CD1c-positive myeloid dendritic cell (primary cell): ENCODE results near the gene TM4SF5.

ENCODE experiments used
- DNase-seq: peaks from one replicate; pipeline ENCODE4 v3.0.0-alpha.2; 2016; ENCODE audit errors: extremely low spot score

The TM4SF5 gene

DNA sequence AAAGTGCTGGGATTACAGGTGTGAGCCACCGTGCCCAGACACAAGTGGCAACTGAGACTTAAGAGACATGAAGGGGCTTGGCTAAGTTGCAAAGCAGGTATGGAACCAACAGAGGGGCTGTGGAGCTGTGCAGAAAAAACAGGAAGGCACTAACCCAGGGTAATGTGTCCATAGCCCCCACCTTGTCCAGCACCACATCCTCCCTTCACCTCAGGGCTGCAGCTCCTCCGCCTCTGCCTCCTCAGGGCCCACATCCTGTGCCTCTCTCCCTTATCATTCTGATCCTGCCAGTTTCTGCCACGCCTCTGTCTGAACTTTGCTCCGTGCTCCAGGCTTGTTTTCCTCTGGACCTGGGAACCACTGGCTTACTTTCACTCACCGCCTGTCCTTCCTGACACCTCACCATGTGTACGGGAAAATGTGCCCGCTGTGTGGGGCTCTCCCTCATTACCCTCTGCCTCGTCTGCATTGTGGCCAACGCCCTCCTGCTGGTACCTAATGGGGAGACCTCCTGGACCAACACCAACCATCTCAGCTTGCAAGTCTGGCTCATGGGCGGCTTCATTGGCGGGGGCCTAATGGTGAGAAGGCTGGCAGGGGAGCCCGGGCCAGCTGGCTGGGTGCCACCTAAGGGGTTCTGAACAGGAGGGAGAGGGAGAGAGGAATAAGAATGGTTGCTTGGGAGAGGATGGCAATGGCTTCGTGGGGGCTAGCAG lies at the start of gene TM4SF5:
Gene TM4SF5, plus strand, starts transcription at position 368 of the 716 bp plus-strand sequence. Its CDS starts 37 bp downstream, at position 405.
- DNase-seq, result no peak

DNA sequence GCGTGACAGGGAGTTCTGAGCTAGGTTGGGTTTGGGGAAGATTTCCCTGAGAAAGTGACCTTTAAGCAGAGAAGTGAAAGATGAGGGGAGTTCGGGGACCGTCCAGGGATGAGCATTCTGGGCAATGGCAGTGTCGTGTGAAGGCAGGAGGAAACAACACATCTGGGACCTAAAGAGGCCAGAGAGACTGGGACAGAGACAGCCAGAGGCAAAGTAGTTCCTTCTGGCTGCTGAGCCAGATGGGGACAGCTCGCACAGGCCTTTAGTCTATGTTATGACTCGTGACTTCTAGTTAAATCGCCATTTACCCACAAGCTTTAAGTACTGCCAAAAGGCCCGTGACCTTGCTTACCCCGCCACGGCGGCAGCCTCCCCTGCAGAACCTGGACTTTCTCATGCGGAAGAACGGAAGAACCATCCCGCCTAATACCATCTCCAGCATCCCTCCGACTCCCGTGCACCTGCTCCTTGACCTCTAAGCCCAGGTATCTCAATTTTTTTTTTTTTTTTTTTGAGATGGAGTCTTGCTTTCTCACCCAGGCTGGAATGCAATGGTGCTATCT lies 48.9 kb upstream of the TM4SF5 start:
- DNase-seq, result peak; percentile 69

GRCh38 chr17:4724650-4725049 lies 47.0 kb upstream of the TM4SF5 start:
- peak; percentile 73 for DNase-seq

DNA sequence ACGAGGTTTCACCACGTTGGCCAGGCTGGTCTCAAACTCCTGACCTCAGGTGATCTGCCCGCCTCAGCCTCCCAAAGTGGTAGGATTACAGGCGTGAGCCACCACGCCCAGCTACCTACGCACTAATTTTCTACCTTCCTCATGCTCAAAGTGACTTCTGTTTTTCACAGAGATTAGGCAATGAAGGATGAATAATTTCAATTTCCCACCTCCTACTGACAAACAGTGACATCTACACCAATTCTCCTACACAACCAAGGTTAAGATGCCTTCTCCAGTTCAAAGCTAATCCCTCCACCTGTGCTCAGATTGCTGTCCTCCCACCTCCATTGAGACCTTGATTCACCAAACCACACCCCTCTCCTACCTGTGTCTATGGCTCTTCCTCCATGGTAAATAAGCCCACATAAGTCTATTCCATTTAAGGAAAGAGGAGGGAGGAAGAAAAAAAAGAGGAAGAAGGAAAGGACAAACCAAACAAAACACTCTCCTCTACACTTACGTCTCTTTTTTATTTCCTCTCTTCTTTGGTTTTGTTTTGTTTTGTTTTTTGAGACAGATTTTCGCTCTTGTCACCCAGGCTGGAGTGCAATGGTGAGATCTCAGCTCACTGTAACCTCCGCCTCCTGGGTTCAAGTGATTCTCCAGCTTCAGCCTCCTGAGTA lies 45.9 kb upstream of the TM4SF5 start:
- DNase-seq, result peak; percentile 94

- DNase-seq, result peak; percentile 58
Measured at GRCh38 chr17:4728124-4728523, 43.6 kb upstream of the TM4SF5 start.

DNA sequence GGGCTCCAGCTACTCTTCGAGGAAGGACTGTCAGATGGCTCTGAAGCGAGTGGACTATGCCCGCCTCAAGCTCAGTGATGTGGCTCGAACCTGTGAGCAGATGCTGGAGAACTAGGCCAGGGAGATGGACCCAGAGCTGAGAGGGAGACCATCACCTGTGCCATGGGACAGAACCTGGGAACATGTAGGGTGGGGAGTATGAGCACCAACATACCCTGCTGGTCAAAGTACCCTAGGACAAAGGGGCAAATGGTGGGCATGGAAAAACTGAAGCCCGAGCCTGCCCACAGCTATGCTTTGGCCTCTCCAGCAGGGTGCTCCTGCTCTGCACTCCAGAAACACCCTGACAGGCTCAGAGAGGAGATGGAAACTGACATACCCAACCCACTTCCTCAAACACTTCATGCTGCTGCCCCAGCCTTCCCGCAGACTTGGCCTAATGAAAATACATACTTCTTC lies 38.6 kb upstream of the TM4SF5 start:
- peak; percentile 90 for DNase-seq

DNA sequence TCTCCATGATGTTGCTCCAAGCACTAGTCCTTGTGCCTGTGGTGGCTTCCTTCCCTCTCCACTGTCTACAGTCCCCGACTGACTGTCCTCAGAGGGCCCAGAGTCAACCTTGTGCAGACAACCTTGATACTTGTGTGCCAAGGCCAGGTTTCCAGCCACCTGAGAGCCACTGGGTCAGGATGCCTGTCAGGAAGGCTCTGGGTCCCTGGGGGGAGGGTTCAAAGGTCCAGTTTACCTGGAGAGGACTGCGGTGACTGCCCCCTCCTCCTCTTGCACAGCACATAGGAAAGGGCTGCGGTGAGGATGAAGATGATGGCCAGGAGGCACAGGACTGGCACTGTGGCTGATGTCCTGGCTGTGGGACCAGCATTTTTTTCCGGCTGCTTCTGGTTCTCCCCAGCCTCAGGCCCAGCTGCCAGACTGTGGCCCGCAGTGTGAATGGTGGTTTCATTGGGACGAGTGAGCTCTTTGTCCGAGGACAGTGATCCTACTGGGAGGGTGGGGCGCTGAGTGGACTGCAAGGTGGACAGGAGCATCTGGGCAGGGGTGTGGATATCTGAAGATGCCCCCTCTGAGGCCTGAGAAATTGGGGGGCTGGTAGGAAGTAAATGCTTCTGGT lies 36.7 kb upstream of the TM4SF5 start:
- no peak for DNase-seq

GRCh38 chr17:4735876-4736651 lies 35.6 kb upstream of the TM4SF5 start:
- DNase-seq, result peak; percentile 94

- peak; percentile 58 for DNase-seq
Measured at GRCh38 chr17:4738136-4739121, 33.3 kb upstream of the TM4SF5 start.

- DNase-seq, result peak; percentile 90
Measured at GRCh38 chr17:4739122-4740024, 32.3 kb upstream of the TM4SF5 start, which contains the start of the genes CXCL16 and ZMYND15. Gene CXCL16, minus strand, starts transcription at chr17:4739928. Its CDS starts 589 bp downstream, at chr17:4739339. Gene ZMYND15, plus strand, starts transcription at chr17:4739833. Its CDS starts 716 bp downstream, at chr17:4740549.

DNA sequence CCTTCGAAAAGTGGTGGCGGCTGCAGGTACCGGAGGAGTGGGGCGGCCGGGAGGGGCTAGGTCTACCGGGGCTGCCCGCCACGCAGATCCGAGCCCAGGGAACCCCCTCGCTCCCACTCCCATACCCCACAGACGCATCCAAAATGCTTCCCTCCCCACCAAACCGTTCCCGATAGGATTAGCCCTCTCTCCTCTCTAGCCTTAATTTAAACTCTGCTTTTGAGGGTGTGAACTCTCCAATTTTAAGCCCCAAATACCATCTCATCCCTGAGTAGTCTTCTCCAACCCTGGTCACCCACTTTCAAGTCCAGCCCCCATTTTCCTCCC lies 31.7 kb upstream of the TM4SF5 start:
- DNase-seq, result no peak

- no peak for DNase-seq
Measured at GRCh38 chr17:4740584-4740983, 31.1 kb upstream of the TM4SF5 start.

DNA sequence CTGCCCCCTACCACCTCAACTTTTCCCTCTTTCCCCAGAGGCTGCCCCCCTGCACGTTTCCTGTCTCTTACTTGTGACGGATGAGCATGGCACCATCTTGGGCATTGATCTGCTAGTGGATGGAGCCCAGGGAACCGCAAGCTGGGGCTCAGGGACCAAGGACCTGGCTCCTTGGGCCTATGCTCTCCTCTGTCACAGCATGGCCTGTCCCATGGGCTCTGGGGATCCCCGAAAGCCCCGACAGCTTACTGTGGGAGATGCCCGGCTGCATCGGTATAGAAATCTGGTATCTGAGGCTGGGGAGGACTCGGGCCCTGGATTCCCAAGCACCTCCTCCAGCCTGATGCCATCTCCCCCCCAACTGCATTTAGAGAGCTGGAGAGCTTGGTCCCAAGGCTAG lies 30.1 kb upstream of the TM4SF5 start:
- no peak for DNase-seq

DNA sequence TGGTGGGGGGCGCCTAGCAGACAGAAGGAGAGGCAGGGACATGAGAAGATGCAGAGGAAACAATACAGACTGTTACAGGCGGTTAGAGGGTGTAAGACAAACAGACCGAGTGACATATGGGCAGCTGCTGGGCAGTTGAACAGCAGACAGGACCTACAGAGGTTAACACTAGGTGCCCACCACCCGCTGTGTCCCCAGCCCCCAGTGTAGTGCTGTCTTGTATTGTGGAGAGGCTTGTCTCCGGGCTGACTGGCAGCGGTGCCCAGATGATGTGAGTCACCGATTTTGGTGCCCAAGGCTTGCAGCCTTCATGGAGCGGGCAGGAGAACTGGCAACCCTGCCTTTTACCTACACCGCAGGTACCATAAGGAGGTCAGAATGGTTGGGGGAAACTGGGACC lies 29.6 kb upstream of the TM4SF5 start:
- no peak for DNase-seq

DNA sequence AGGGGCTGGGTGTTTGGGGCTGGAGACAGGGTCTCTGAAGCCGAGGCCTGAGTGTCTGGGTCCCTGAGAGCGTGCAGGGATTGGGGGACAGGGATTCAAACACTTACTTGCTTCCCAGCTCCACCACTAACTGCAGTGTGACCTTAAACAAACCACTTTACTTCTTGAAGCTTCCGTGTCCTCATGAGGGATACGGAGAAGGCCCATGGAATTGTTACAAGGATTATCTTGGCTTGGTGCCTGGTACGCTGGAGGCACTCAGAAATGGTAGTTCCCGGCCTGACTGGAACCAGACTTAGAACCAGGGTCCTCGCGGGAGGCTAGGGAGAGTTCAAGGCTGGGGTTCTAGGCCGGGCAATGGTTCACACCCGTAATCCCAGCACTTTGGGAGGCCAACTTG lies 29.1 kb upstream of the TM4SF5 start:
- no peak for DNase-seq

DNA sequence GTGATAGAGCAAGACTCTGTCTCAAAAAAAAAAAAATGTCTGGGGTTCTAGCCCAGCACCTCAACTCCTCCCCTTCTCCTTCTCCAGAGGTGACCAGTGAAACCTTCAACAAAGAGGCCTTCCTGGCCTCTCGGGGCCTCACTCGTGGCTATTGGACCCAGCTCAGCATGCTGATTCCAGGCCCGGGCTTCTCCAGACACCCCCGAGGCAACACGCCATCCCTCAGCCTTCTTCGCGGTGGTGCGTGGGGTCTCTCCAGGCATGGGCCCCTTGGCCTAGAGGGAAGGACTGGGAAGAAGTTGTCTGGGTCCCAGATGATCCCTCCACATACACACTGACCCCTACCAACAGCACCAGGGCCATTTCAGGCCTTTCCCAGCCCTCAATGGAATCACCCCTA lies 28.5 kb upstream of the TM4SF5 start:
- no peak for DNase-seq

DNA sequence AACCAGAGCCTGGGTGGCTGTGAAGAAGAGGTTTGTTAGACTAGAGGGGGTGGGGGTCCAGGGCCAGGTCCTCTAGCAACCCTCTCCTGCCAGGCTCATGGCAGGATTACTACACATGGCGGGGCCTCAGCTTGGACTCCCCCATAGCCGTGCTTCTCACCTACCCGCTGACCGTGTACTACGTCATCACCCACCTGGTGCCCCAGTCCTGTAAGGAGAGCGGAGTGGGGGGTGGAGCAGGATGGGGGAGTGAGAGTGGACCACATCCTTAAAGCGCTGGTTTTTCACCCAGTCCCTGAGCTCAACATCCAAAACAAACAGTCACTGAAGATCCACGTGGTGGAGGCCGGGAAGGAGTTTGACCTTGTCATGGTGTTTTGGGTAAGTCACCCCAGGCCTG lies 27.8 kb upstream of the TM4SF5 start:
- no peak for DNase-seq

DNA sequence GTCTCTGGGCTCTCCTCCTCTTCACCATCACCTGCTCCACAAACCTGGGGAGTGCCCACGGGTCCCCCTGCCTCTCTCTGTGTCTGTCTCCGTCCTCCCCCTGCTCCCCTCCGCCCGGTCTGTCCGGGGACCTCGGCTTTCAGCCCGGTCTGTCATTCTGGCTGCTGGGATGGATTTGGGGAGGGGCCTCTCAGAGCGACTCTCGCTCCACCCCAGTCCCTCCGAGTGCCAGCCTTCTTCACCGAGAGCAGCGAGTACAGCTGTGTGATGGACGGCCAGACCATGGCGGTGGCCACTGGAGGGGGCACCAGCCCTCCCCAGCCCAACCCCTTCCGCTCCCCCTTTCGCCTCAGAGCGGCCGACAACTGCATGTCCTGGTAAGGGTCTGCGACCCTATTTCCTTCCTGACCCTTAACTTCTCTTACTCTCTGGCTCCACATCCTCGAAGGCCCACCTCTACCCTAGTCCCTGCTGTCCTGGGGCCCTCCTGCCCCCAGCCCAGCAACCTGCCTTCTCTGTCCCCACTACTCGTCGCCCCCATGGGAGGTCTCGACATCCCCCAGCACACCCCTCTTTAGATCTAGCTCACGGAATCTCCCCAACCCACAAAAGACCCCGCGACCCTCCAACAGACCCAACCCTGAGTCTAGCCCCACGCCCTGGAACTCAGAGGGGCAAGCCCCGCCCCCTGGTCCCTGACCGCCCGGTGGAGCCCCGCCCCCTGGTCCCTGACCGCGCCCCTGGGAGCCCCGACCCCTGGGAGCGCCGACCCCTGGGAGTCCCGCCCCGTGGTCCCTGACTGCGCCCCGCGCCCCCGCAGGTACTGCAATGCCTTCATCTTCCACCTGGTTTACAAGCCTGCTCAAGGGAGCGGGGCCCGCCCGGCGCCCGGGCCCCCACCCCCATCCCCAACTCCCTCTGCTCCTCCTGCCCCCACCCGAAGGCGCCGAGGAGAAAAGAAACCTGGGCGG lies 26.4 kb upstream of the TM4SF5 start:
- DNase-seq, result no peak
